ENCODE results near the gene PEX14.

PEX14 gene

GRCh38 chr1:10629816-10630571 lies 155.2 kb downstream of the PEX14 start:
- no peaks in the 10 kb centered on the region for H3K4me1 ChIP-seq (ENCODE audit: control insufficient read depth in 1 of 2, insufficient read depth in 2 of 2, low read length in 2 of 2)
- H3K27ac ChIP-seq (ENCODE audit: low read depth, low read length): no peak overlapping the region
- H3K27me3 ChIP-seq (ENCODE audit: control insufficient read depth in 1 of 2, insufficient read depth in 2 of 2, low read length in 2 of 2): no peaks in the 10 kb centered on the region
- no peak overlapping the region for H3K4me3 ChIP-seq (ENCODE audit: low read depth in 1 of 2, low read length in 2 of 2)
- H3K9ac ChIP-seq (ENCODE audit: low read depth in 1 of 2, low read length in 2 of 2): no peak overlapping the region
- no peaks in the 10 kb centered on the region for H3K9me3 ChIP-seq (ENCODE audit: control insufficient read depth in 1 of 2, low read length in 2 of 2)
- peaks cover 9 to 26% of the 10 kb centered on the region in 2 donors for H3K36me3 ChIP-seq (ENCODE audit: control insufficient read depth in 1 of 2, insufficient read depth in 2 of 2, low read length in 2 of 2)

- Histone ChIP-seq H3K9ac (ENCODE audit: low read depth in 1 of 2, low read length in 2 of 2) (no peak overlapping the region), H3K27me3 (ENCODE audit: control insufficient read depth in 1 of 2, insufficient read depth in 2 of 2, low read length in 2 of 2) (no peaks in the 10 kb centered on the region), H3K4me3 (ENCODE audit: low read depth in 1 of 2, low read length in 2 of 2) (no peak overlapping the region), H3K9me3 (ENCODE audit: control insufficient read depth in 1 of 2, low read length in 2 of 2) (no peaks in the 10 kb centered on the region), H3K36me3 (ENCODE audit: control insufficient read depth in 1 of 2, insufficient read depth in 2 of 2, low read length in 2 of 2) (peaks cover 8 to 25% of the 10 kb centered on the region in 2 donors), H3K4me1 (ENCODE audit: control insufficient read depth in 1 of 2, insufficient read depth in 2 of 2, low read length in 2 of 2) (peaks cover 0 to 3% of the 10 kb centered on the region in 2 donors), H3K27ac (ENCODE audit: low read depth, low read length) (no peak overlapping the region)
These were observed 155.9 kb downstream of the PEX14 start for GRCh38 chr1:10630661-10631120.

GRCh38 chr1:10631121-10631810 lies 156.5 kb downstream of the PEX14 start:
- H3K27me3 ChIP-seq (ENCODE audit: control insufficient read depth in 1 of 2, insufficient read depth in 2 of 2, low read length in 2 of 2): no peaks in the 10 kb centered on the region
- no peaks in the 10 kb centered on the region for H3K9me3 ChIP-seq (ENCODE audit: control insufficient read depth in 1 of 2, low read length in 2 of 2)
- no peak overlapping the region for H3K27ac ChIP-seq (ENCODE audit: low read depth, low read length)
- no peak overlapping the region for H3K4me3 ChIP-seq (ENCODE audit: low read depth in 1 of 2, low read length in 2 of 2)
- no peak overlapping the region for H3K9ac ChIP-seq (ENCODE audit: low read depth in 1 of 2, low read length in 2 of 2)
- peaks cover 8 to 24% of the 10 kb centered on the region in 2 donors for H3K36me3 ChIP-seq (ENCODE audit: control insufficient read depth in 1 of 2, insufficient read depth in 2 of 2, low read length in 2 of 2)
- peaks cover 0 to 4% of the 10 kb centered on the region in 2 donors for H3K4me1 ChIP-seq (ENCODE audit: control insufficient read depth in 1 of 2, insufficient read depth in 2 of 2, low read length in 2 of 2)

GRCh38 chr1:10631811-10632593 lies 157.3 kb downstream of the PEX14 start:
- Histone ChIP-seq H3K27ac (ENCODE audit: low read depth, low read length) (no peak overlapping the region), H3K36me3 (ENCODE audit: control insufficient read depth in 1 of 2, insufficient read depth in 2 of 2, low read length in 2 of 2) (peaks cover 10 to 18% of the 10 kb centered on the region in 2 donors), H3K9me3 (ENCODE audit: control insufficient read depth in 1 of 2, low read length in 2 of 2) (no peaks in the 10 kb centered on the region), H3K27me3 (ENCODE audit: control insufficient read depth in 1 of 2, insufficient read depth in 2 of 2, low read length in 2 of 2) (no peaks in the 10 kb centered on the region), H3K9ac (ENCODE audit: low read depth in 1 of 2, low read length in 2 of 2) (no peak overlapping the region), H3K4me1 (ENCODE audit: control insufficient read depth in 1 of 2, insufficient read depth in 2 of 2, low read length in 2 of 2) (peaks cover 0 to 4% of the 10 kb centered on the region in 2 donors), H3K4me3 (ENCODE audit: low read depth in 1 of 2, low read length in 2 of 2) (no peak overlapping the region)

- Histone ChIP-seq H3K9me3 (ENCODE audit: control insufficient read depth in 1 of 2, low read length in 2 of 2) (no peaks in the 10 kb centered on the region), H3K36me3 (ENCODE audit: control insufficient read depth in 1 of 2, insufficient read depth in 2 of 2, low read length in 2 of 2) (peaks cover 9 to 18% of the 10 kb centered on the region in 2 donors), H3K27me3 (ENCODE audit: control insufficient read depth in 1 of 2, insufficient read depth in 2 of 2, low read length in 2 of 2) (no peaks in the 10 kb centered on the region), H3K9ac (ENCODE audit: low read depth in 1 of 2, low read length in 2 of 2) (no peak overlapping the region), H3K27ac (ENCODE audit: low read depth, low read length) (peak overlapping the region; percentile 20), H3K4me1 (ENCODE audit: control insufficient read depth in 1 of 2, insufficient read depth in 2 of 2, low read length in 2 of 2) (peaks cover 0 to 4% of the 10 kb centered on the region in 2 donors), H3K4me3 (ENCODE audit: low read depth in 1 of 2, low read length in 2 of 2) (no peak overlapping the region)
These were observed 157.9 kb downstream of the PEX14 start for GRCh38 chr1:10632691-10633090.

- H3K36me3 ChIP-seq (ENCODE audit: control insufficient read depth in 1 of 2, insufficient read depth in 2 of 2, low read length in 2 of 2): peaks cover 9 to 18% of the 10 kb centered on the region in 2 donors
- H3K27ac ChIP-seq (ENCODE audit: low read depth, low read length): no peak overlapping the region
- no peak overlapping the region for H3K9ac ChIP-seq (ENCODE audit: low read depth in 1 of 2, low read length in 2 of 2)
- no peaks in the 10 kb centered on the region for H3K9me3 ChIP-seq (ENCODE audit: control insufficient read depth in 1 of 2, low read length in 2 of 2)
- no peaks in the 10 kb centered on the region for H3K27me3 ChIP-seq (ENCODE audit: control insufficient read depth in 1 of 2, insufficient read depth in 2 of 2, low read length in 2 of 2)
- H3K4me1 ChIP-seq (ENCODE audit: control insufficient read depth in 1 of 2, insufficient read depth in 2 of 2, low read length in 2 of 2): peaks cover 0 to 4% of the 10 kb centered on the region in 2 donors
- H3K4me3 ChIP-seq (ENCODE audit: low read depth in 1 of 2, low read length in 2 of 2): no peak overlapping the region
These were observed 158.7 kb downstream of the PEX14 start for GRCh38 chr1:10633416-10633815.

DNA sequence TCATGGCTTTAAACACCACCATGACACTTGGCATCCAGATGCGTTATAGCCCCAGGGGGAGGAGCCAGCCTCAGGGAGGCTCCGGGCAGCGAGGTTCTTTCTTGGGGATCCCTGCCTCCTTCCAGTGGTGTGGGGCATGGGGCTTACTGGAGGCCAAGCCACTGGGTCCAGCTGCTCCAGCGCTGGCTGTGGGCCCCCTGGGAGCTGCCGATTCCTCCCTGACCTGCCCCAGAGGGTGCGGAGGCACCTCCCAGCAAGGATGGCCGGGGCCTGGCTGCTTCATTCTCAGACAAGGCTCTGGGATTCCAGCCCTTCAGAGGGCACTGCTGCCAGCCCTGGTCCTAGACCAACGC lies 159.3 kb downstream of the PEX14 start:
- no peak overlapping the region for H3K4me3 ChIP-seq (ENCODE audit: low read depth in 1 of 2, low read length in 2 of 2)
- peaks cover 9 to 15% of the 10 kb centered on the region in 2 donors for H3K36me3 ChIP-seq (ENCODE audit: control insufficient read depth in 1 of 2, insufficient read depth in 2 of 2, low read length in 2 of 2)
- H3K27ac ChIP-seq (ENCODE audit: low read depth, low read length): no peak overlapping the region
- H3K4me1 ChIP-seq (ENCODE audit: control insufficient read depth in 1 of 2, insufficient read depth in 2 of 2, low read length in 2 of 2): peaks cover 0 to 4% of the 10 kb centered on the region in 2 donors
- H3K9me3 ChIP-seq (ENCODE audit: control insufficient read depth in 1 of 2, low read length in 2 of 2): no peaks in the 10 kb centered on the region
- H3K27me3 ChIP-seq (ENCODE audit: control insufficient read depth in 1 of 2, insufficient read depth in 2 of 2, low read length in 2 of 2): no peaks in the 10 kb centered on the region
- no peak overlapping the region for H3K9ac ChIP-seq (ENCODE audit: low read depth in 1 of 2, low read length in 2 of 2)

DNA sequence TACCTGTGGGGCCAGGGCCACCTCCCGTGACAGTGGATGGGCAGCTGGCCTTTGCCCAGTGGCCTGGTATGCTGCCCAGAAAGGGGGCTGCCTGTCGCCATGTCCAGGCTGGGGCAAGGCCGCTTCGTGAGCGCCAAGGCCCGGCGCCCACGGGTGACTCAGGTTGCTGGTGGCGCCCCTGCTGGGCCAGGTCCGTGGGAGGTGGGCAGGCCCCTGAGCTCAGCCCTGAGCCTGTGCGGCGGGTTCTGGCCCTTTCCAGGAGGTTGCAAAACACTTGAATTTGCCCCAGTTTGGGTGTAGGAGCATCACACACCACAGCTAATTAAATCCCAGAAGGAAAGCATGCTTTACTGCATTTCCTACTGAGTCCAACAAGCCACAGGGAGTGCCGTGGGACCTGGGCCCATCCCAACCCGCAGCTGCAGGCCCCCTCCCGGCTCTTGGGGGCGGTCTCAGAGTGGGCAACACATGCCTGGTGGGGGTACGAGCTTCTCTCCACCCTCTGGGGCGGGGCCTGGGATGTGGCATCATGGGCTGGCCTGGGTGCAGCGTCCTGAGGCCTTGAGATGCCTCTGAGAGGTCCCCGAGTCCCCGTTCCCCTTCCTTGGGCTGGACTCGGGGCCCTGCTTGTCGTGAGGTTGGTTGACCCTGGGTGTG lies 159.8 kb downstream of the PEX14 start:
- no peak overlapping the region for H3K27ac ChIP-seq (ENCODE audit: low read depth, low read length)
- peaks cover 0 to 4% of the 10 kb centered on the region in 2 donors for H3K4me1 ChIP-seq (ENCODE audit: control insufficient read depth in 1 of 2, insufficient read depth in 2 of 2, low read length in 2 of 2)
- no peak overlapping the region for H3K9ac ChIP-seq (ENCODE audit: low read depth in 1 of 2, low read length in 2 of 2)

GRCh38 chr1:10635085-10635896 lies 160.5 kb downstream of the PEX14 start:
- Histone ChIP-seq H3K9me3 (ENCODE audit: control insufficient read depth in 1 of 2, low read length in 2 of 2) (no peaks in the 10 kb centered on the region), H3K27me3 (ENCODE audit: control insufficient read depth in 1 of 2, insufficient read depth in 2 of 2, low read length in 2 of 2) (no peaks in the 10 kb centered on the region), H3K9ac (ENCODE audit: low read depth in 1 of 2, low read length in 2 of 2) (no peak overlapping the region), H3K4me1 (ENCODE audit: control insufficient read depth in 1 of 2, insufficient read depth in 2 of 2, low read length in 2 of 2) (peaks cover 0 to 4% of the 10 kb centered on the region in 2 donors), H3K36me3 (ENCODE audit: control insufficient read depth in 1 of 2, insufficient read depth in 2 of 2, low read length in 2 of 2) (peaks cover 10 to 13% of the 10 kb centered on the region in 2 donors), H3K27ac (ENCODE audit: low read depth, low read length) (peak overlapping the region; percentile 20), H3K4me3 (ENCODE audit: low read depth in 1 of 2, low read length in 2 of 2) (no peak overlapping the region)

More for the DNA sequence above, 159.8 kb downstream of the PEX14 start:
- no peaks in the 10 kb centered on the region for H3K27me3 ChIP-seq (ENCODE audit: control insufficient read depth in 1 of 2, insufficient read depth in 2 of 2, low read length in 2 of 2)
- no peaks in the 10 kb centered on the region for H3K9me3 ChIP-seq (ENCODE audit: control insufficient read depth in 1 of 2, low read length in 2 of 2)
- peaks cover 9 to 14% of the 10 kb centered on the region in 2 donors for H3K36me3 ChIP-seq (ENCODE audit: control insufficient read depth in 1 of 2, insufficient read depth in 2 of 2, low read length in 2 of 2)
- no peak overlapping the region for H3K4me3 ChIP-seq (ENCODE audit: low read depth in 1 of 2, low read length in 2 of 2)
